Liver (tissue), 3 donors: ENCODE data around the gene DDB1.

ENCODE experiments used
- CTCF ChIP-seq: fragments of 150-350 bp; IDR thresholded peaks from 2 replicates; pipeline ENCODE4 v1.5.1; 2017; ENCODE audit warnings: improper control_type of control experiment, low read depth, low read length; ENCODE audit not compliant: missing input control
- FOXA1 ChIP-seq: IDR thresholded peaks from 2 replicates; pipeline ENCODE4 v1.6.1; 2016; ENCODE audit warnings: antibody characterized with exemption
- MAX ChIP-seq: IDR thresholded peaks from 2 replicates; pipeline ENCODE4 v1.6.1; 2016; ENCODE audit warnings: antibody characterized with exemption
- RAD21 ChIP-seq, 2 donors: IDR thresholded peaks; 2 replicates each; pipeline ENCODE4 v1.6.1; 2016; ENCODE audit warnings: antibody characterized with exemption in 2 of 2, mild to moderate bottlenecking in 2 of 2
- REST ChIP-seq: IDR thresholded peaks from 2 replicates; pipeline ENCODE4 v1.6.1; 2016; ENCODE audit warnings: antibody characterized with exemption, mild to moderate bottlenecking
- RXRA ChIP-seq, 2 donors: IDR thresholded peaks; 2 replicates each; pipeline ENCODE4 v1.6.1; 2017 to 2018; ENCODE audit warnings: antibody characterized with exemption in 2 of 2, mild to moderate bottlenecking in 1 of 2
- SP1 ChIP-seq: IDR thresholded peaks from 2 replicates; pipeline ENCODE4 v1.6.1; 2018; ENCODE audit warnings: antibody characterized with exemption, mild to moderate bottlenecking
- YY1 ChIP-seq: IDR thresholded peaks from 2 replicates; pipeline ENCODE4 v1.6.1; 2016; ENCODE audit warnings: antibody characterized with exemption, mild to moderate bottlenecking
- ZBTB33 ChIP-seq: IDR thresholded peaks from 2 replicates; pipeline ENCODE4 v1.6.1; 2016; ENCODE audit warnings: antibody characterized with exemption
- donor health status: healthy.
- donor health status: healthy.

GRCh38 chr11:61258546-61258945 lies 74.4 kb downstream of the DDB1 start:
- TF ChIP-seq CTCF = no peak
- no peak for TF ChIP-seq YY1
- TF ChIP-seq ZBTB33 = no peak
- TF ChIP-seq MAX = no peak
- TF ChIP-seq SP1 = no peak
- no peak for TF ChIP-seq REST
- TF ChIP-seq RAD21 (IDR thresholded peaks at IDR 0.05) = no peak
- no peak for TF ChIP-seq RXRA (IDR thresholded peaks at IDR 0.05)
- TF ChIP-seq FOXA1 = no peak
